ENCODE measurements around the gene IRF2BP2.

Gene IRF2BP2

GRCh38 chr1:234617131-234617985 lies 7.4 kb upstream of the IRF2BP2 start:
- H3K27ac ChIP-seq = peak overlapping the region; percentile 60
- no peak for TF ChIP-seq CTCF (conservative IDR thresholded peaks at IDR 0.05; ENCODE audit: low read depth)
- DNase-seq (ENCODE audit: low spot score) = no peak
- ChIA-PET POLR2A (ENCODE audit: low non-redundant PET) (no interaction called here), CTCF (no interaction called here)

- no peak overlapping the region for H3K27ac ChIP-seq
- CTCF ChIA-PET = no interaction called here
- POLR2A ChIA-PET (ENCODE audit: low non-redundant PET) = no interaction called here
Observed at GRCh38 chr1:234616644-234617043, 6.7 kb upstream of the IRF2BP2 start.

GRCh38 chr1:234614081-234614489 lies 4.1 kb upstream of the IRF2BP2 start:
- POLR2A ChIA-PET (ENCODE audit: low non-redundant PET) = interaction anchor here (3.0 kb wide), 1 partner anchor 43 kb away, joined by 24 read pairs; no protein-coding TSS in a partner anchor
- no peak for TF ChIP-seq CTCF (conservative IDR thresholded peaks at IDR 0.05; ENCODE audit: low read depth)
- no peak overlapping the region for H3K27ac ChIP-seq
- CTCF ChIA-PET = interaction anchor here (0.7 to 1.7 kb wide), 4 partner anchors 8 to 470 kb away, joined by 3 to 5 read pairs (median 4); no protein-coding TSS in a partner anchor
- DNase-seq (ENCODE audit: low spot score) = no peak

More at GRCh38 chr1:234616644-234617043, 6.7 kb upstream of the IRF2BP2 start:
- no peak for DNase-seq (ENCODE audit: low spot score)
- no peak for TF ChIP-seq CTCF (conservative IDR thresholded peaks at IDR 0.05; ENCODE audit: low read depth)

- peak overlapping the region; percentile 98 for H3K27ac ChIP-seq
- DNase-seq (ENCODE audit: low spot score) = no peak
- TF ChIP-seq CTCF (conservative IDR thresholded peaks at IDR 0.05; ENCODE audit: low read depth) = no peak
- CTCF ChIA-PET = interaction anchor here (0.9 to 1.7 kb wide), 5 partner anchors 9 to 470 kb away, joined by 3 to 5 read pairs (median 4); no protein-coding TSS in a partner anchor
- POLR2A ChIA-PET (ENCODE audit: low non-redundant PET) = interaction anchor here (1.0 to 3.0 kb wide), 2 partner anchors 43 to 466 kb away, joined by 3 to 24 read pairs; no protein-coding TSS in a partner anchor
Observed at GRCh38 chr1:234613128-234613875, 3.3 kb upstream of the IRF2BP2 start.

GRCh38 chr1:234612352-234613127 lies 2.6 kb upstream of the IRF2BP2 start:
- ChIA-PET CTCF (interaction anchor here (0.6 to 1.7 kb wide), 9 partner anchors 9 to 471 kb away, joined by 3 to 5 read pairs (median 4); no protein-coding TSS in a partner anchor), POLR2A (ENCODE audit: low non-redundant PET) (interaction anchor here (0.5 to 3.0 kb wide), 4 partner anchors 44 to 467 kb away, joined by 3 to 24 read pairs (median 4); no protein-coding TSS in a partner anchor)
- no peak for TF ChIP-seq CTCF (conservative IDR thresholded peaks at IDR 0.05; ENCODE audit: low read depth)
- peak; percentile 93 for DNase-seq (ENCODE audit: low spot score)
- H3K27ac ChIP-seq = peak overlapping the region; percentile 98

Measured in RWPE1 (cell line).